Stimulated activated effector memory CD8-positive, alpha-beta T cell treated with anti-CD3 and anti-CD28 coated beads, Interleukin-12 subunit alpha, Interleukin-12 subunit beta, amount 100 ng/mL, for 72 hours (primary cell): Measurements from ENCODE around the gene SLC25A25.

Experiments
- ATAC-seq: fragments of 150-1000 bp; cut with Tn5 transposase; 2 replicates; pipeline ENCODE4 v1.10.0; 2021
- DNase-seq, 2 donors: peaks; one replicate each; pipeline ENCODE4 v3.0.0; 2021 to 2022; ENCODE audit warnings: low spot score in 2 of 2
- H3K27ac Mint-ChIP-seq: one replicate; pipeline ENCODE4 v1.8.0; 2022; ENCODE audit warnings: mild to moderate bottlenecking, mixed read lengths
- H3K36me3 Mint-ChIP-seq: one replicate; pipeline ENCODE4 v1.8.0; 2022; ENCODE audit warnings: mild to moderate bottlenecking, mixed read lengths
- H3K4me1 Mint-ChIP-seq: one replicate; pipeline ENCODE4 v1.8.0; 2022; ENCODE audit warnings: mixed read lengths
- H3K4me3 Mint-ChIP-seq: one replicate; pipeline ENCODE4 v1.8.0; 2022; ENCODE audit warnings: mild to moderate bottlenecking, mixed read lengths
- H3K9me3 Mint-ChIP-seq: one replicate; pipeline ENCODE4 v1.8.0; 2022; ENCODE audit warnings: mixed read lengths

The SLC25A25 gene

DNA sequence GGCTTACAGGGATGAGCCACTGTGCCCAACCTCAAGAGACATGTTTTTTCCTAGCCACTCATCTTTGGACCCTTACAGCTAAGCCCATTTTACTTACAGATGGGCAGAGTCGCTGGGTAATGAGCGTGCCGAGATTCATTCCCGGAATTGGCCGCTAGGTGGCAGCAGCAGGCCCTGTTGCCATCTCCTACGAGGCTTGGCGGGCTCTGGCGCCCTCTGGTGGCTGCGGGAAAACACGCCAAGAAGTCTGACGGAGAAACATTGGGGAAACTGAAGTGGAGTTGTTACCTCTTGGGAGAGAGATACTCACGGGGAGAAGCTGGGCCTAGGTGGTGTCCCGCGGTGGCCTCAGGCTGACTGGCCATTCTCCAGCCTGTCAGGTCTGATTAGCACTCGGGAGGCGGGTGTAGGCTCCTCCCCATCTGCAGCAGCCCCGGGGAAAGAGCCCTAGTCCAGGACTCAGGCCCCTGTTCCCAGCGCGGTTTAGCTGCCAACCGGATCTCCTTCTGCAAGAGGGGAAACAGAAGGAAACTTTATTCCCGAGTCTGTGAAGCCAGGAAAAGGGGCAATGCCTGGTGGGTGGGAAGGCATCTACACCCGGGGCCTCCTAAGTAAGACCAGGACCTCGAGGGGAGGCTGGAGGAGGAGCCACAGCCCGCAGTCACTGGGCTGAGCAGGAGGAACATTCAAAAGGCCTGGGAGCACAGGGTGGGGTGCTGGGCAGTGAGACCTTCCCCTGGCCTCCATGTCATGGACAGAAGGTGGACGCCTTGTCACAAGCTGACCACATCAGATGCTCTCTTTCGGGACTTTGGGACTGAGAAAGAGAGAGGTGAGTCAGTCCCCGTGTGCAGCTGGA is 49.8 kb downstream of the SLC25A25 start:
- H3K27ac Mint-ChIP-seq: peak overlapping the region; percentile 45
- peaks cover 14% of the 10 kb centered on the region for H3K4me1 Mint-ChIP-seq
- peaks cover 39% of the 10 kb centered on the region for H3K36me3 Mint-ChIP-seq
- peak; percentile 78 for ATAC-seq
- H3K4me3 Mint-ChIP-seq: no peak overlapping the region
- DNase-seq: peak; percentile 100
- no peaks in the 10 kb centered on the region for H3K9me3 Mint-ChIP-seq

DNA sequence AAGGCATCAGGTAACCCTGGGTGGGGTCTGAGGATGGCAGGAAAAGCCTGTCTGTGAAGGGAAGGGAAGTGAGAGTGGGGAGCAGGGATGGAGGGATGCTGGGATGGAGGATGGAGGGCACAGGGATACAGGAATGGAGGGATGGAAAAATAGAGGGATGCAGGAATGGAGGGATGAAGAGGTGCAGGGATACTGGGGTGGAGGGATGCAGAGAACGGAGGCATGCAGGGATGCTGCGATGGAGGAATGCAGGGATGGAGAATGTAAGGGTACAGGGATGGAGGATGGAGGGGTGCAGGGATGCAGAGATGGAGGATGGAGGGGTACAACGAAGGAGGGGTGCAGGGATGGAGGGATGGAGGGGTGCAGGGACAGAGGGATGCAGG is 50.4 kb downstream of the SLC25A25 start:
- ATAC-seq: no peak
- DNase-seq: no peak
- Mint-ChIP-seq H3K27ac (peak overlapping the region; percentile 45), H3K9me3 (no peaks in the 10 kb centered on the region), H3K36me3 (peaks cover 45% of the 10 kb centered on the region), H3K4me3 (no peak overlapping the region), H3K4me1 (peaks cover 14% of the 10 kb centered on the region)

DNA sequence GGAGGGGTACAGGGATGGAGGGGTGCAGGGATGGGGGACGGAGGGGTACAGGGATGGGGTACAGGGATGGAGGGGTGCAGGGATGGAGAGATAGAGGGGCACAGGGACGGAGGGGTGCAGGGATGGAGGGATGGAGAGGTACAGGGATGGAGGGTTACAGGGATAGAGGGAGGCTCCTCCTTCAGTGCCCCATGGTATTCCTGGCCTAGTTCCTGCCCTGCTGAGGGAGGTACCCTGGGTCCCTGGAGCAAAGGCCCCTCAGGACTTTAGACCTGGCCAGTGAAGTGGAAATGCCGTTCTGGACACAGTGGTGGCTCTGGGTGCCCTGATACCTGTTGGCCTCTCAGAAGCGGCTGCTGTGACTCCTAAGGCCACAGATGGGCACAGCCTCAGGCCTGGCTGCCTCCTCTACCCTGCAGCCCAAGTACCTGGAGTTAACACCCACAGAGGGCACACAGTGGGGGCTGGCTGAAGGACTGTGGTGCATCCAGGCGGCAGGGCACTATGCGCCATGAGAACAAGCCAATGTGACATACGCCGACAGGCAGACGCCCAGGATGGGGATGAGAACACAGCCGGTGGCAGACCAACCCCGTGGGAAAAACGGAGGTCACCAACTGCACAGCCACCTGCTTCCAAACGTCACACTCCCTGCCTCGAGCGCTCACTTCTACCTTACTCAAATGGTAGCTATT is 51.1 kb downstream of the SLC25A25 start:
- Mint-ChIP-seq H3K27ac (peak overlapping the region; percentile 45), H3K36me3 (peaks cover 51% of the 10 kb centered on the region), H3K4me3 (no peak overlapping the region), H3K9me3 (no peaks in the 10 kb centered on the region), H3K4me1 (peaks cover 14% of the 10 kb centered on the region)
- DNase-seq (no peak), ATAC-seq (no peak)

DNA sequence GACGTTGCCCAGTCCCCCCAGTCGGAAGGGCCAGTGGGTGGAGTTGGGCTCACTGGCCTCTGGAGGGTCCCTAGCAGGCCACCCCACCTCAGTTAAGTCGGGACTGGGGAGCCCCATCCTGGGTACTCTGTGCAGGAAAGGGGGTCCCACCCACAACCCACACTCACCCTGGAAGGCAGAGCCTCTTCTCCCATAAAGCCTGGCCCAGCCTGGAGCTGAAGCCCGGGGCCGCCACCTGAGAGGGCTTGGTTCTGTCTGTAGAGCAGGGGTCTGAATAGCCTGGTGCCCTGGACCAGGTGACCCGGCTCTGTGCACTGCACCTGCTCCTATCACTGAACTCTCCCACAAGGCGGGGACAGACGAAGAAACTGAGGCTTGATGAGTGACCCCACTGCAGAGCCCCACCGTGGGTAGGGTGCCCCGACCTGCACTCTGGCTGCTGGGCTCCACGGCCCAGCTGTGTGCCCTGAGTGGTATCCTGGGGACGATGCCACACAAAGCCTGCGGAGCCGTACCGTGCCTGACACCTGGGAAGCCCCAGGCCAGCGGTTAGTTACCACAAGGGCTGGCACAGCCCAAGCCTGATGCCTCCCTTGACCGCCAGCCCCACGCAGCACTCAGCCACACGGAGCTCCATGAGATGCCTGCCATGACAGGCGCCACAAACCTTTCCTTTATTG is 52.2 kb downstream of the SLC25A25 start:
- Mint-ChIP-seq H3K36me3 (peaks cover 51% of the 10 kb centered on the region), H3K27ac (no peak overlapping the region), H3K4me3 (no peak overlapping the region), H3K4me1 (peaks cover 24% of the 10 kb centered on the region), H3K9me3 (no peaks in the 10 kb centered on the region)
- DNase-seq (no peak), ATAC-seq (no peak)

DNA sequence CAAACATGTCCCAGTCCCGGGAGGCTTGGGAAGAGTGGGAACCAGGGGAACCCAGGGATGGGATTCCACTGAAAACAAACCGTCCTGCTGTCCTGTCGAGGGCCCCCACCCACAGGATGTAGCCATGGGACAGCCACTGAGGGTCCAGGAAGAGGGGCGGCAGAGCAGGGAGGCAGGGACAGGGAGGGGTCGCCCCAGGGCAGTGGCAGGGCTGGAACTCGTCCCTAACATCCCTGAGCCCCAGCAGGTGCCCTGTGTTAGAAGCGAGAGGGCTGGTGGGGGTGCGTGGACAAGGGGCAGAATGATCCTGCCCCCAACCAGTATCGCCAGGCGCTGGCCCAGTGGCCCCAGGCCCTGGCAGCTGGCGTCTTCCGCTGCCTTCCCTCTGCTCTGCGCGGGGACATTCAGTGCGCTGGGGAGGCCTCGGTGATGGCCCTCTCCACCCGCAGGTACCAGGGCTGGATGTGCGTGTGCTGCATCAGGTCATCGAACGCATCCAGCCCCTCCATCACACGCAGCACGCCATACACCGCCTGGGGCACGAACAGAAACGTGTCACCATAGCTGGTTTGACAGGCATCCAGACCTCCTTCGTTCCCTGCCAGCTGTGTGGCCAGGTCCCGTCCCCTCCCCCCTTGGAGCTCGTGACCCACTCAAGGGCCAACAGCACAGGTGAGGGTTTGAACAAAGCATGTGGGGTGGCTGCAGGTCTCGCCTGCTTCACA is 52.9 kb downstream of the SLC25A25 start:
- no peak for DNase-seq
- Mint-ChIP-seq H3K4me1 (peaks cover 31% of the 10 kb centered on the region), H3K36me3 (peaks cover 51% of the 10 kb centered on the region), H3K9me3 (no peaks in the 10 kb centered on the region), H3K4me3 (no peak overlapping the region), H3K27ac (no peak overlapping the region)
- no peak for ATAC-seq

DNA sequence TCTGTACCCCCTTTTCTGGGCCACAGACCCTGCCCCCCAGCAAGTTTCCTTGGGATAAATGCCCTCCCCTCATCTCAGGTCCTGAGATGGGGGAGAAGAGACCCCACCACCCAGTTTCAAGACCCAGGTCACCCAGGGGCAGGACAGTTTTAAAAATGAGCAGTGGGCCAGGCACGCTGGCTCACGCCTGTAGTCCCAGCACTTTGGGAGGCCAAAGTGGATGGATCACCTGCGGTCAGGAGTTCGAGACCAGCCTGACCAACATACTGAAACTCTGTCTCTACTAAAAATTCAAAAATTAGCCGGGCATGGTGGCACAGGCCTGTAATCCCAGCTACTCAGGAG is 53.4 kb downstream of the SLC25A25 start:
- Mint-ChIP-seq H3K4me1 (peaks cover 36% of the 10 kb centered on the region), H3K9me3 (no peaks in the 10 kb centered on the region), H3K36me3 (peaks cover 47% of the 10 kb centered on the region), H3K27ac (no peak overlapping the region), H3K4me3 (no peak overlapping the region)
- ATAC-seq: no peak
- DNase-seq: no peak

DNA sequence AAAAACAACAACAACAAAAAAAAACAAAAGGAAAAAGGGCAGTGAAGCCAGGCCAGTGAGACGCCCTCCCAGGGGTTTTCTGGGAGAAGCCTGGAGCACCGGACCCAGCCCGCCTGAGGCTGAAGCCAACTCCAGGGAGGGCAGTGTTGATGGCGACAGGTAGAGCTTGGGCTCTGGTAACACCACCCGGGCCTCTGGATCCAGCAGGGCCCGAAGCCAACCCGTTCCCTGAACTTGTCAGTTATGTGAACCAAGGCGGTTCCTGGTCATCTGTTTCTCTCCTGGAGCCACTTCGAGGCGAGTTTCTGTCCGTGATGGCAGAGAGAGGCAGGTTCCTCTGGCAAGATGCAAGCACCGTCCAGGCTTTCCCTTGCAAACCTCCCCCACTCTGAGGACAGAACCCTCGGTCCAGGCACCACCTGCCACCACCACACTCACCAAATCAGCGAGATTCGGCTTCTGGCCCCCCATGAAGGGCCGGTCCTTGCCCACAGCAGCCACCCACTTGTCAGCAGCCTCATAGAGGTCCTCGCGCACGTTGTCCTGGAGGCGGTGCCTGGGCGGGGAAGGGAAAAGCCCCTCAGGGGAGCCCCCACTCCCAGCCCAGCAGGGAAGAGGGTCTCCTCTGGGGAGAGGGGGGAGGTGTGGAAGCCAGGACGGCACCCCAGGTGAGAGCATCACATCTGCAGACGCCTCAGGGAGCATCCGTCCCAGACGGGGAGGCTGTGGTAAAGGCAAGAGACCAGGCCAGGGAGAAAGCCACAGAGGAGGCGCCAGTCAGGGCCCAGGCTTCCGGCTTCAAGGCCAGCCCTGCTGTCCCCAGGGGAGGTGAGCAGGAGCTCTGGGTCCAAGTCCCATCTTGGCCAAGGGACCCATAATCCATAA is 54.1 kb downstream of the SLC25A25 start:
- no peak overlapping the region for H3K27ac Mint-ChIP-seq
- DNase-seq: no peak
- no peaks in the 10 kb centered on the region for H3K9me3 Mint-ChIP-seq
- peaks cover 37% of the 10 kb centered on the region for H3K4me1 Mint-ChIP-seq
- no peak overlapping the region for H3K4me3 Mint-ChIP-seq
- H3K36me3 Mint-ChIP-seq: peaks cover 44% of the 10 kb centered on the region
- no peak for ATAC-seq

DNA sequence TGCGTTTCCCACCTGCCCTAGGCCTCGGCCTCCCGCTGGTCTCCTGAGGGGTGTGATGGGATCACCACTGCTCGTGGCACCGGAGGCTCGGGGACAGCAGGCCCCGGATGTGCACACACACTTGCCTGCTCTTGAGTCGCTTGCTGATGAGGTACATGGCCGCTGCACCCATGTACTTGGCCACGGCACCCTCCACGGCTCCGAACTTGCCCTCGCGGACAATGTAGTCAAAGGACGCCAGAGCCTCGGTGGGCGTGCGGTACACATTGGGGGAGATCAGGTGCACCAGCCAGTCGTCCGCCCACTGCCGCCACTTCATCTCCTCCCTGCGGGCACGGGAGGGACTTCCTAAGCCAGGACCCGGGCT is 54.8 kb downstream of the SLC25A25 start:
- no peak overlapping the region for H3K27ac Mint-ChIP-seq
- no peak overlapping the region for H3K4me3 Mint-ChIP-seq
- H3K9me3 Mint-ChIP-seq: no peaks in the 10 kb centered on the region
- ATAC-seq: no peak
- no peak for DNase-seq
- H3K4me1 Mint-ChIP-seq: peaks cover 33% of the 10 kb centered on the region
- H3K36me3 Mint-ChIP-seq: peaks cover 46% of the 10 kb centered on the region

DNA sequence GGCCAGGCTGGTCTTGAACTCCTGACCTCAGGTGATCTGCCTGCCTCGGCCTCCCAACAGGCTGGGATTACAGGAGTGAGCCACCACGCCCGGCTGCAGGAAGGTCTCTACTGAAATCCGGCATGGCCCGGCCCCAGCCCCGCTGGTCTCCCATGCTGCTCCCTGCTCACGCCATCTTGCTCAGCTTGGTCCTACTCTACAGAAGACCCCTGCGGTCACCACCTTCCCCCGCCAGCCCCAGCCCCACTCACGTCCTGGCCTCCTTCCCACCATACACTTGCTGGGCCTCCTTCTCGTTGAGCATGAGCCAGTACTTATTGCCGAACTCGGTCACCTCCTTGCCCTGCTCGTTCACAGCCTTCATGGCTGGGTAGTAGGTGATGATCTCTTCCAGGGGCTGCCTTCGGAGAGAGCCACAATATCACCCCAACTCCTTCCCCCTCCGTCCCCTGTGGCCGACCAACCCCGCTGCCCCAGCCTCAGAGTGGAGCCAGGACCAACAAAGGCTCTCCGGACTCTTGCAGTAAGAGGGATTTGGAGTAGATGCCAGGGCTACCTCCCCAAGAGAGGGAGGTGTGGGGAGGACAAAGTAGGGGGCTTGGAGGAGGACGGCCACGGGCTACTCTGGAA is 55.5 kb downstream of the SLC25A25 start:
- no peaks in the 10 kb centered on the region for H3K9me3 Mint-ChIP-seq
- DNase-seq (no peak), ATAC-seq (no peak)
- peaks cover 33% of the 10 kb centered on the region for H3K4me1 Mint-ChIP-seq
- peaks cover 47% of the 10 kb centered on the region for H3K36me3 Mint-ChIP-seq
- H3K4me3 Mint-ChIP-seq: no peak overlapping the region
- peak overlapping the region; percentile 17 for H3K27ac Mint-ChIP-seq

DNA sequence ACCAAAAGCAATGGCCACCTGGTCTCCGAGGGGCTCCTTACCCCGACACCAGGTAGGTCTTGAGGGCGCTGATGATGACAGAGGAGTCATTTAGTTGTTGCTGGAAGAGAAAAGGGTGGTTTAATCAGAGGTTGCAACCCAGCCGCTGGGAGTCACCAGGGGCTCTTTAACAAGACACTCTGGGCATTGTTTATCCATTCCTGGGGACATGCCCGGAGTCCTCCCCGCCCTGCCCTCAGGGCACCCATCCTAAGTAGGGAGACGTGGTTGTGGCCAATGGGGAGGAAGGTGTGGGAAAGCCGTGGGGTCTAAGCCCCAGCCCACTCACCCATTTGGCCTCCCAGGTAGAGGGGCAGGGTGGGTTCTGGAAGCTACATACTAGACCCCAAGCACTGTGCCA is 56.4 kb downstream of the SLC25A25 start:
- ATAC-seq (no peak), DNase-seq (no peak)
- H3K27ac Mint-ChIP-seq: peak overlapping the region; percentile 17
- H3K36me3 Mint-ChIP-seq: peaks cover 45% of the 10 kb centered on the region
- peaks cover 40% of the 10 kb centered on the region for H3K4me1 Mint-ChIP-seq
- peak overlapping the region; percentile 98 for H3K4me3 Mint-ChIP-seq
- no peaks in the 10 kb centered on the region for H3K9me3 Mint-ChIP-seq

DNA sequence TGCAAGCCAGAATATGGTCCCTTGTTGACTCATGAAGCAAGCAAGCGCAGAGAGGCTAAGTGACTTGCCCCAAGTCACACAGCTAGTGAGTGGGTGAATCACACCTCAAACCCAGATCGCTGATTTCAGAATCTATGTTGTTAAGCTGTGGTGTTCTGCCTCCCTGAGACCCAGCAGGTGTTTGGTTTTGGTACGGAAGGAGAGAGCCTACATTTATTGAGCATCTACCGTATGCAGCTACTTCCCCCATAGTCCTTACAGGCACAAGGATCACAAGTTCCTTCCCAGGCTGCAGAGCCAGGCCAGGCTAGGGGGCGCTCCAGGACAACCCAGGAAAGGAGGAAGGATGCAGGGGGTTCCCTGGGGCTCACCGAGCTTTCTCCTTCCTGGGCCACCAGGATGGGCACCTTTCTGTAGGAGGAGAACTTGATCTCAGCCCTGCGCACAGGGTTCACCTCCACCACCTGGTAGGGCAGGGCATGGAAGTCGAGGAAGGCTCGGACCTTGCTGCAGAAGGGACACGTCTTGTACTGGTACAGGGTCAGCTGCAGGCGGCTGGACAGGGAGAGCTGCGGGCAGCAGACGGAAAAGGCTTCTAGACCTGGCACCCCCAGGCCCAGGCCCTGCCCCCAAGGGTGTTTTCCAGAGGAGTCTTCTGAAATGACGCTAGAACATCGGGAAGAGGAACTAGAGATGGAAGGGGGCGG is 57.0 kb downstream of the SLC25A25 start:
- H3K36me3 Mint-ChIP-seq: peaks cover 45% of the 10 kb centered on the region
- H3K4me1 Mint-ChIP-seq: peaks cover 43% of the 10 kb centered on the region
- peak overlapping the region; percentile 17 for H3K27ac Mint-ChIP-seq
- DNase-seq (peak in 1 of 2 donors; percentile 70), ATAC-seq (no peak)
- peak overlapping the region; percentile 98 for H3K4me3 Mint-ChIP-seq
- H3K9me3 Mint-ChIP-seq: no peaks in the 10 kb centered on the region

DNA sequence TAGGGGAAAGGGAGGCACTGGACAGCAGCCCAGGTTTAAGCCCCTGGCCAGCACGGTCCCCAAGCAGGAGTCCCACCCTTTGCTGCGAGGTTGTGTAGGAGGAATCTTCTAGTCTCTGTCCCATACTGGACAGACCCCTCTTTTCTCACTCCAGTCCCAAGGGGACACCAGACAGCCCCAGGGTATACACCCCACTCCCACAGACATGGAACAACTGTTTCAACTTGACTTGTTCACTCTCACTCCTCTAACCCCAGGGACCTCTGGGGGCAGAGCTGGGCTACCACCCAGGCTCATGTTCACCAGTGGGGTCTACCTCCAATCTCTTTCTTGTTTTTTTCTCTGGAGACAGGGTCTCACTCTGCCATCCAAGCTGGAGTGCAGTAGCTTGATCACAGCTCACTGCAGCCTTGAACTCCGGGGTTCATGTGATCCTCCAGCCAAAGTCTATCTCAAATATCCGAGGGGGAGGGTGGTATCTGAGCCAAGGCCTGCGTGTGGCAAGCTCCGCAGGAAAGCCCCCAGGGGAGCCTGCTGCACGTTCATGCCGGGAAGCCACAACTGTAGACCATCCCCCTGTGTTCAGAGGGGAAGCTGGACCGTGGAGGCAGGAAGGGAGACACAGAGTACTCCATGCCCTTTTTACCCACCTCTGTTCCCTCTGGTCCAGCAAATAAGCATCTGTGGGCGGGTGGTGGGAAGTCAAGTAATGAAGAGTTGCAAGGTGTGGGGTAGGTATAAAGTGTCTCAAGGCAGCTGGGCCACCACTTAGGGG is 57.7 kb downstream of the SLC25A25 start:
- no peak overlapping the region for H3K27ac Mint-ChIP-seq
- peak overlapping the region; percentile 98 for H3K4me3 Mint-ChIP-seq
- peaks cover 45% of the 10 kb centered on the region for H3K36me3 Mint-ChIP-seq
- H3K4me1 Mint-ChIP-seq: peaks cover 43% of the 10 kb centered on the region
- ATAC-seq (no peak), DNase-seq (no peak)
- no peaks in the 10 kb centered on the region for H3K9me3 Mint-ChIP-seq

DNA sequence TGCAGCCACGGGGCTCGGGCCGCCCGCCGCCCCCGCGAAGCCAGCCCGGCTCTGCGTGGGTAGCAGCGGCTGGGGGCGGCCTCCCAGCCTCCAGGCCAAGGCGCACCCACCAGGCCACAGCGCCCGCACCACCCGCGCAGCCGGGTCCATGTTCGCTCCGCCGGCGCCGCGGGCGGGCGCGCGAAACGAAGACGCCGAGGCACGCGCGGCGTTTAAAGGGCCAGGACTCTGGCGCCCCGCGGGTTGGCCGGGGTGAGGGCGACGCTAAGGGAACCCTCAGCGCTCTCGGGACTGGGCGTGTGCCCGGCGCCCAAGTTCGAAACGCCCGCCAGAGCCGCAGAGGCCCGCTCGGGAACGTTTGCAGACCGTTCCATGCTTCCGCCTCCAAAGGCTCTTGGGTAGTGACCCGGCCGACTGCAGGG is 59.5 kb downstream of the SLC25A25 start, which contains the start of gene PTGES2:
PTGES2 (minus strand) TSS at position 162 of the 422 bp plus-strand sequence; CDS start at position 150, 12 bp downstream.
- peak within 1 kb of the TSS; percentile 98 for H3K4me3 Mint-ChIP-seq
- ATAC-seq (peak; percentile 84), DNase-seq (peak; percentile 83 to 91)
- H3K9me3 Mint-ChIP-seq: no peaks in the 10 kb centered on the region
- peak within 1 kb of the TSS; percentile 99 for H3K27ac Mint-ChIP-seq
- peaks cover 30% of the 10 kb centered on the region for H3K36me3 Mint-ChIP-seq
- H3K4me1 Mint-ChIP-seq: peaks cover 43% of the 10 kb centered on the region
